GM12865 (cell line): ENCODE measurements around the gene KIAA1217.

Experiments
- DNase-seq: peaks from one replicate; pipeline ENCODE4 v3.0.0; 2010; ENCODE audit warnings: low read depth
- H3K4me3 ChIP-seq: 2 replicates; pipeline ENCODE4 v1.5.1; 2011; ENCODE audit warnings: mild to moderate bottlenecking, low read depth, low read length, control low read depth
- TF ChIP-seq, protein P1 (sequence below): IDR thresholded peaks from 2 replicates; pipeline ENCODE4 v1.5.1; 2011; ENCODE audit warnings: low read length, control low read depth, low read depth, inconsistent platforms; ENCODE audit not compliant: insufficient read depth; ENCODE audit errors: missing control alignments

The KIAA1217 gene

GRCh38 chr10:24257588-24257987, 48.6 kb downstream of the KIAA1217 start:
- no peak overlapping the region for H3K4me3 ChIP-seq
- TF ChIP-seq, protein P1, sequence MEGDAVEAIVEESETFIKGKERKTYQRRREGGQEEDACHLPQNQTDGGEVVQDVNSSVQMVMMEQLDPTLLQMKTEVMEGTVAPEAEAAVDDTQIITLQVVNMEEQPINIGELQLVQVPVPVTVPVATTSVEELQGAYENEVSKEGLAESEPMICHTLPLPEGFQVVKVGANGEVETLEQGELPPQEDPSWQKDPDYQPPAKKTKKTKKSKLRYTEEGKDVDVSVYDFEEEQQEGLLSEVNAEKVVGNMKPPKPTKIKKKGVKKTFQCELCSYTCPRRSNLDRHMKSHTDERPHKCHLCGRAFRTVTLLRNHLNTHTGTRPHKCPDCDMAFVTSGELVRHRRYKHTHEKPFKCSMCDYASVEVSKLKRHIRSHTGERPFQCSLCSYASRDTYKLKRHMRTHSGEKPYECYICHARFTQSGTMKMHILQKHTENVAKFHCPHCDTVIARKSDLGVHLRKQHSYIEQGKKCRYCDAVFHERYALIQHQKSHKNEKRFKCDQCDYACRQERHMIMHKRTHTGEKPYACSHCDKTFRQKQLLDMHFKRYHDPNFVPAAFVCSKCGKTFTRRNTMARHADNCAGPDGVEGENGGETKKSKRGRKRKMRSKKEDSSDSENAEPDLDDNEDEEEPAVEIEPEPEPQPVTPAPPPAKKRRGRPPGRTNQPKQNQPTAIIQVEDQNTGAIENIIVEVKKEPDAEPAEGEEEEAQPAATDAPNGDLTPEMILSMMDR: no peak
- no peak for DNase-seq

DNA sequence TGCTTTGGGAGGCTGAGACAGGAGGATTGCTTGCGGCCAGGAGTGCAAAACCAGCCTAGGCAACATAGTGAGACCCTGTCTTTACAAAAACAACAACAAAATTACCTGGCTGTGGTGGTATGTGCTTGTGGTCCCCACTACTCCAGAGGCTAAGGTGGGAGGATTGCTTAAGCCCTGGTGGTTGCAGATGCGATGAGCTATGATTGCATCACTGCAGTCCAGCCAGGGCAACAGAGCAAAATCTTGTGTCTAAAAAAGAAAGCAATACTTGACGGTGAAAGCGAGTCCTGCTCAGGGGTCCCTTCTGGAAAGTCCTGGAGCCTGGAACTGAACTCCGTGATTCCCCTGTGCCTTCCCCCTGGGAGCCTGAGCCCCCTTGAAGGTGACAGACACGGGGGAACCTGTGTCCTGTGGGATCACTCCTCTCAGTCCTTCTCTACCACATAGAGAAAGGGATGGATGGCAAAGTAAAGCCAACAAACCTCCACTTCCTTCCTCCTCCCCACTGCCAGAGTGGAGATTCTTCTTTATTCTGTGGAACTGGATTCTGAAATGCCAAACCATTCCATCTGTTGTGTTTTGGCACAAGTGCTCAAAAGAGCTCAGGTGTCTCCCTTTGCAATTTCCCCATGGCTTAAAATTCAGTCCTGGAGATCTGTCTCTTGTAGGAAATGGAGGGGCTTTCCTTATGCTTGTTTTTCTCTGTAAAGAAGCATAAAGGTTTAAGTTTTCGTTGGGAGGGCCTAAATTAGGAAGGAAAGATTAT, 50.6 kb downstream of the KIAA1217 start:
- TF ChIP-seq, protein P1: no peak
- no peak for DNase-seq
- H3K4me3 ChIP-seq: no peak overlapping the region

DNA sequence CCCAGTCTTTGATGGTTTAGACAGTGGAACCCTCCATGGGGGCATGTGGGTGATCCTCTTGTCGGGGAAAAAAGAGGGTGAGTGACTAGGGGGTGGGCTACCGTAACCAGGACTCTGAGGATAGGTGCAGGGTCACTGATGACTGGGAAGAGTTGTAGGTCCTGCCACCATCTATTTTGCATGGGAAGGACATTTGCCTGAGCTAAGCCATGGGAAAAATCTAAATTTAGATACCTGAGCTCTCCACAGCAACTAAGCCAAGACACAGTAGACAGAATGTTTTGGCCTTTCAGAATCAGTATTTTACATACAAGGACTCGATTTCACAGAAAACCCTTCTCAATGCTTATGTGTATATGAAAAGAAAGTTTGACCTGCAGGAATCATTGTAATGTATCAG, 52.7 kb downstream of the KIAA1217 start:
- no peak overlapping the region for H3K4me3 ChIP-seq
- TF ChIP-seq, protein P1: no peak
- no peak for DNase-seq

- TF ChIP-seq, protein P1: no peak
- H3K4me3 ChIP-seq: no peak overlapping the region
- no peak for DNase-seq
Measured at GRCh38 chr10:24262929-24263590, 54.1 kb downstream of the KIAA1217 start.

DNA sequence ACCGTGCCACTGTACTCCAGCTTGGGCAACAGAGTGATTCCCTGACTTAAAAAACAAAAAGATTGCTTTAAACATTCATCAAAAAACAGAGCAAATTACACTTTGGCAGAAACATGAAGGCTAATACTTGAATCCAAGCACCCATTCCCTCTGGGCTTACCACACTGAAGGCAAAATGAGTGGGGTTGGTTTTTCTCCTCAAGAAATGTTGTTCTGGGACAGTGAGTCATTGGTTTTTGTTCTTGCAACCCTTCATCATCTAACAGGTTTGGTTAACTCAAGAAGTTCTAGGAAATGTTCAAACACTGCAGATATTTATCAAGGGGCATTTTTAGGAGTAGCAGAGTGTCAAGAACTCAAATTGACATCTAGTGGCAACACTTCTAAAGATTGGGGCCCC, 60.5 kb downstream of the KIAA1217 start:
- no peak overlapping the region for H3K4me3 ChIP-seq
- TF ChIP-seq, protein P1: no peak
- DNase-seq: no peak

- no peak for DNase-seq
- TF ChIP-seq, protein P1: no peak
- H3K4me3 ChIP-seq: no peak overlapping the region
Measured at GRCh38 chr10:24272374-24272773, 63.4 kb downstream of the KIAA1217 start.

- TF ChIP-seq, protein P1: no peak
- no peak overlapping the region for H3K4me3 ChIP-seq
- no peak for DNase-seq
Measured at GRCh38 chr10:24277277-24277676, 68.3 kb downstream of the KIAA1217 start.
